NCI-H146 treated with DMSO at 0.1 percent for 48 hours (cell line): ENCODE results near the gene ENTPD6.
"Not testable (repeated sequence)": the region's sequence is repeated elsewhere in the genome, so short reads cannot be mapped to it uniquely, and the experiment has no call there.

ENCODE experiments used
- DNase-seq: peaks from one replicate; lab custom pipeline; 2025; ENCODE audit not compliant: unreplicated experiment; lab: John Stamatoyannopoulos, UW

ENTPD6 gene

DNA sequence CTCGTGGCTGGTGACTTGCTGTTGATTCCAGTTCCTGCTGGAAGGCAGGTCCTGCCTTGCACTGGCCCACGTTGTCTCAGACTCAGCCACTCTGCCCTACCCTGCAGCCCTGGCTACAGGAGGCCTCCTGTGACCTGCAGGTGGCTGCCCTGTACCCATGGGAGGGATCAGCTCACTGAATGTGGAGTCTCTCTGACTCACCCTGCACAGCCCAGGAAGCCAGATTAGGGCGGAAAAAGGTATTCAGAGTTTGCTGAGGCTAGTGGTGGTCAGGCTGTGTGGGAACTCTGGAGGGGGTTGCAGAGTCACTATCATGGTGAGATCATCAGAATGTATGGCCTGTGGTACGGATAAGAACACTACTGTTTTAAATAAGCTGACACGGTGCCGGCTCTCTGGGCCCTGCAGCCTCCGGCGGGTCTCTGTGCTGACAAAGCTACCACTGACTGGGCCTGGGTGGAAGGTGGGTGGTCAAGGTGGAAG is 27.7 kb downstream of the ENTPD6 start:
- DNase-seq = no peak

DNA sequence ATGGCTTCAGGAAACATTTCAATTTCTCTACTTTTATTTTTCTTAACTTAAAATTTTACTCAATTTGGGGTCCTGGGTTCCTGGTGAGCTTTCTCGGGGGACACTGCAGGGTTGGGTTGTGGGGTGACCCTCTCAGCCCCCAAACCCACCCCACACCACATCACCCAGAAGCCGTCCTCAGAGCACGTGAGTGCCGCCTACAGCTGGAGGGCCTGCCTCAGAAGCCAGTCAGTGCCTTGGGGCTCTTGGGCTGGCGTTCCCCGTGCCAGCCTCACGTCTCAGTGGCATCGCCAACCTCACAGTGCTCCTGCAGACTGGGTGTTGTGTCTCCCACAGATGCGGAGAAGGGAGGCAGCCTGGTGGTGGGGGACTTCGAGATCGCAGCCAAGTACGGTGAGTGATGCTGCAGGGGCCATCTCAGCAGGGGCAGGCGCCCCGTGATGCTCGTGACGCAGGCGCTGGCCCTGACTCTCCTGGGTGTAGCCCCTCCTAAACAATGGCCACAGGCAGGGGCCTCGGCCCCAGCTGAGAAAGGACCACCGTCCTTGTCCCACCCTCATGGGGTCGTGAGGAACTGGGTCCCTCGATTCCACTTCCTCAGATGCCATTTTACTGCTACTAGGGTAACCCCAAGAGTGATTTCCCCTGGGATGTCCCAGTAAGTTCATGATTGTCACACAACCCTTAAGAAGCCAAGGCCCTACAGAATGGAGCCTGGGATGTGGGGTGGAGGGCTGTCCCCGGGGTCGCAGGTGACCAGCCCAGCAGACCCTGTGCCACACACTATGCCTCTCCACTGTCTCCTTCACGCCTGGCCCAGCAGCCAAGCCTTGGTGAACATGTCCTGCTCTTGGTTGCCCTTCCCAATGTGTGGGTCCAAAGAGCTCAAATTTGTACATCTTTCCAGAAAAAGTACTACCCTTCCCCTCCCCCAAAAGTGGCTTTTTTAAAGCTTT is 28.5 kb downstream of the ENTPD6 start:
- DNase-seq = no peak

GRCh38 chr20:25224941-25225340 is 29.4 kb downstream of the ENTPD6 start:
- DNase-seq = no peak

DNA sequence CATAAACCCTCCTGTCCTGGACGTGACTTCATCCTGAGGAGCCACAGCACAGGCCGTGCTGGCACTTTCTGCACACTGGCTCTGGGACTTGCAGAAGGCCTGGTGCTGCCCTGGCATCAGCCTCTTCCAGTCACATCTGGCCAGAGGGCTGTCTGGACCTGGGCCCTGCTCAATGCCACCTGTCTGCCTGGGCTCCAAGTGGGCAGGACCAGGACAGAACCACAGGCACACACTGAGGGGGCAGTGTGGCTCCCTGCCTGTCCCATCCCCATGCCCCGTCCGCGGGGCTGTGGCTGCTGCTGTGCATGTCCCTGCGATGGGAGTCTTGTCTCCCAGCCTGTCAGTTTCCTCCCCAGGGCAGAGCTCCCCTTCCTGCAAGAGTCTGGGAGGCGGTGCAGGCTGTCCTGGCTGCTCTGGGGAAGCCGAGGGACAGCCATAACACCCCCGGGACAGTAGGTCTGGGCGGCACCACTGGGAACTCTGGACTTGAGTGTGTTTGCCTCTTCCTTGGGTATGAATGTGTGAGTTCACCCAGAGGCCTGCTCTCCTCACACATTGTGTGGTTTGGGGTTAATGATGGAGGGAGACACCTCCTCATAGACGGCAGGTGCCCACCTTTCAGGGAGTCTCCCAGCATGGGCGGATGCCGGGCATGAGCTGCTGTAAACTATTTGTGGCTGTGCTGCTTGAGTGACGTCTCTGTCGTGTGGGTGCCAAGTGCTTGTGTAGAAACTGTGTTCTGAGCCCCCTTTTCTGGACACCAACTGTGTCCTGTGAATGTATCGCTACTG is 30.3 kb downstream of the ENTPD6 start:
- DNase-seq = no peak

- DNase-seq = no peak
Measured at GRCh38 chr20:25226433-25227316, 31.2 kb downstream of the ENTPD6 start.

DNA sequence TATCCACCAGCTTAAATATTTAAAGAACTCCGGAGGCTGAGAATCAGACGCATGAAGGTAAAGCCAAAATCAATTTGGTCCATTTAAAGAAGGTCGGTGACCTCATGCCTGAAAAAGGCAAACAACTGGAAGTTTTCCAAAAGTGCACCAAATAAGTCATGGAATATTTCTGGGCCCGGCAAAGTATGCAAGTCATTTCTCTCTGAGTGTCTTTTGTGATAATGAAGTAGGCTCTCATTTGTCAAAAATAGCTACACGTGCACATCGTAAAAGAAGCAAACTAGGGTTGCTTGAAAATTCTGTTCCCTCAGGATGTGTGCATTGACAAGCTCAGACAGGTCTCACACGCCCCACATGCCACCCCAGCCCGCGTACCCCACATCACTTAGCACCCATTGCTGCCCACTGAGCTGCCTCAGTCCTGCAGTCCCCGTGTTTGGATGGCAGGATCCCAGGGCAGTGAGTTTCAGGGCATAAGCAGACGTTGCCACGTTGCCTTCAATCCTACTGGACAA is 31.9 kb downstream of the ENTPD6 start:
- no peak for DNase-seq

GRCh38 chr20:25229486-25230165 is 34.1 kb downstream of the ENTPD6 start:
- DNase-seq = no peak

GRCh38 chr20:25230166-25230831 is 34.8 kb downstream of the ENTPD6 start:
- no peak for DNase-seq

DNA sequence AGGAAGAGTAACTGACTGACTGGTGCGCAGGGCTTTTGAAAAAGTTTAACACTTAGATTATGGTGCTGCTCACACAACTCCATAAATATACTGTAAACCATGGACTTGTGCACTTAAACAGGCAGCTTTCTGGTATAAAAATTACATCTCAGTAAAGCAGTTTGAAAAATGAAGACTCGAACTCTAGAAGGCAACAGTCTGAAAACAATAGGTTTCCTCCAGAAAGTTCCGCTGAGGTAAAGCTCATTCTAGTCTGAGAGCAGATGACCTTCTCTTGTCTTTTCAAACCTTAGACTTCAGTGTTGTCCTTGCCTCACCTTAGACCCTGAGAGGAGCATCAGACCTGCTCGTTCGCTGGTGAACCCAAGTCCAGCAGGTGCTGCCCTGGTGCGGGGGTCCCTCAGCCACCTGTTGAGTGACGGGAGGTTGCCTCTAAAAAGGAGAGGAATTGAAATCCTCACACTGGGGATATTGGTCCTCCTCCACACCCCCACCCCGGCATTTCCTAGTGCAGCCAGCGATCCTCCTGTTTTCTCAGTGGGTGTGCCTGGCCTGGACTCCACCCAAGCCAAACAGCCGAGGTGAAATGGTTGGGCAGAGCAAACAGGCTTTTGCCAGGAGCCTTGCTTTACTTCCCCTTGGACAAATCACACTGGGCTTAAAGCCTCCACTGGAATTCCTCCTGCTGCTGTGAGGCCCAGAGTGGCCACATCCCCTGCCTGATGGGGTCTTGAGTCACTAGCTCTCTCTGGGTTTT is 37.7 kb downstream of the ENTPD6 start:
- peak; percentile 29 for DNase-seq

- DNase-seq = not testable (repeated sequence)
Measured at GRCh38 chr20:25234009-25234849, 38.7 kb downstream of the ENTPD6 start.

GRCh38 chr20:25236450-25237304 is 41.2 kb downstream of the ENTPD6 start:
- no peak for DNase-seq

GRCh38 chr20:25237610-25238318 is 42.3 kb downstream of the ENTPD6 start:
- no peak for DNase-seq

GRCh38 chr20:25238319-25239037 is 43.0 kb downstream of the ENTPD6 start:
- no peak for DNase-seq

DNA sequence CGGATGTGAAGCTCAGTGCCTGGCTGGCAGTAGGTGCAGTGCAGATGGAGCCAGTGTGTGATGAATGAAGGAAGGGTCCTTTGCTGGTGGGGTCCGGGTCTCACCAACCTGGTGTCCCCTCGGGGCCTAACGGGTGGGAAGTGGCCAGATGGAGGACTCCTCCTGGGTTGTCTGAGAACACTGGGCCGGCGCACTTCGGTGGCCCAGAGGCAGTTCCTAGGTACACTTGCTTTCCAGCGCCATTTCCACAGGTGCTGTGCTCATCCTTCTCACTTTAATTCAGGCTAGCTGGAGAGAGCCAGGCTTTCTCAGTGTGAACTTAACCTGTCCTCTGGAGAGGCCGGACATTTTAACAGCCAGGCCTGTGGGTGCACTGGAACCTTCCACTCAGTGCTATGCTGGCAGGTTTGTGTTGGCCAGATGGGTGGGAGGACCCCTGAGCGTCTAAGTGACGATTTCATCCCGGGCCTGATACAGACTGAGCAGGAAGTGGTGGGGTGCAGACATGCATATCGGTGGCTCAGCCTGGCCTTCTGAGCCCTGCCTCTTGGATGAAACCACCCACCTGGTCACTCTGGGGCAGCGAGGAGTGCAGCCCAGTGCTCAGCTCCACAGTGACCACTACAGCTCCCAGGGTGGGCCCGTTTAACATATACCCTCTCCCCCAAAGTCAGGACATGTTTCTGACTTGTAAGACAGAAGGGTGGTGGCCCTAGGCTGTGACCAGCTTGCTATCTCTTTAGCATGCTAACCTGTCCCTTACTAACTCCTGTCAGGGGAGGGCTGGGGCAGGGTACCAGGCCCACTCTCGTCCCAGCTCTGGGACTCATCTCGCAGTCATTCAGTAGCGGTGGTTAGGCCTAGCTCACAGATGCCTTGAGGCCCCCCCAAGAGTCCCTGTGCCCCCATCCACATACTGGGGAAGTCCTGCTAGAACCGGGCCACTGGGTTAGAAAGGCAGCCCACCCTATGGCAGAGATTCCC is 44.2 kb downstream of the ENTPD6 start:
- no peak for DNase-seq
